Measurements from ENCODE around the gene CRIM1. TPM values are rescaled to one million over a fixed set of nuclear protein-coding genes. Genes with fewer than 3 reads are reported as not detected.

Gene CRIM1
- total and polyA plus RNA-seq, 2 experiments from 2014 or later = 76.4 to 485 TPM

- peaks cover 61% of the 10 kb centered on the region for H3K36me3 ChIP-seq (ENCODE audit: low read depth)
- no peak for DNase-seq
Measured at GRCh38 chr2:36574560-36574959, 219.0 kb downstream of the CRIM1 start.

GRCh38 chr2:36577884-36578283, 222.3 kb downstream of the CRIM1 start:
- H3K9me2 ChIP-seq (ENCODE audit: insufficient read depth) = no peaks in the 10 kb centered on the region
- H3K4me2 ChIP-seq (ENCODE audit: unreplicated experiment) = no peak overlapping the region
- H3K4me3 ChIP-seq = no peak overlapping the region
- whole genome bisulfite sequencing, 2 experiments (ENCODE audit: low coverage in 1 of 2, low lambda C conversion rate in 2 of 2, missing lambda C conversion rate in 2 of 2) = 97 to 99% methylated on average over 2 of the region's 2 CpGs
- no peak overlapping the region for H2AFZ ChIP-seq
- H4K20me1 ChIP-seq (ENCODE audit: insufficient read depth) = no peaks in the 10 kb centered on the region
- H3F3A ChIP-seq (ENCODE audit: insufficient read depth) = peaks cover 11% of the 10 kb centered on the region; the same call in 1 of the 2 replicates
- H3K9ac ChIP-seq = no peak overlapping the region
- no peak for DNase-seq
- no peaks in the 10 kb centered on the region for H3K27me3 ChIP-seq (replicated peaks; ENCODE audit: insufficient read depth)
- H3K79me2 ChIP-seq (ENCODE audit: insufficient read depth) = peaks cover 97% of the 10 kb centered on the region
- H3K36me3 ChIP-seq (ENCODE audit: low read depth) = peaks cover 84% of the 10 kb centered on the region
- no peak for TF ChIP-seq EZH2phosphoT487 (IDR thresholded peaks at IDR 0.05; ENCODE audit: insufficient read depth, low read depth)
- no peak overlapping the region for H3K27ac ChIP-seq
- no peaks in the 10 kb centered on the region for H3K4me1 ChIP-seq (ENCODE audit: insufficient read depth)
- in situ Hi-C loops (cut with MboI) = no loop called here
- H3K9me3 ChIP-seq (ENCODE audit: low read depth) = no peaks in the 10 kb centered on the region

More at GRCh38 chr2:36574560-36574959, 219.0 kb downstream of the CRIM1 start:
- H3K27ac ChIP-seq = no peak overlapping the region
- in situ Hi-C loops (cut with MboI) = loop anchor here (25.0 kb wide), 1 partner anchor 213 kb away; no protein-coding TSS in a partner anchor
- no peaks in the 10 kb centered on the region for H3K9me2 ChIP-seq (ENCODE audit: insufficient read depth)
- no peak overlapping the region for H2AFZ ChIP-seq
- WGBS, 2 experiments (ENCODE audit: low coverage in 1 of 2, low lambda C conversion rate in 2 of 2, missing lambda C conversion rate in 2 of 2) = 75 to 77% methylated on average over 2 of the region's 2 CpGs
- H3K9me3 ChIP-seq (ENCODE audit: low read depth) = no peaks in the 10 kb centered on the region
- peaks cover 97% of the 10 kb centered on the region for H3K79me2 ChIP-seq (ENCODE audit: insufficient read depth)
- no peak overlapping the region for H3K9ac ChIP-seq
- peaks cover 27% of the 10 kb centered on the region for H3F3A ChIP-seq (ENCODE audit: insufficient read depth)
- no peak overlapping the region for H3K4me2 ChIP-seq (ENCODE audit: unreplicated experiment)
- H4K20me1 ChIP-seq (ENCODE audit: insufficient read depth) = no peaks in the 10 kb centered on the region
- peaks cover 16% of the 10 kb centered on the region for H3K4me1 ChIP-seq (ENCODE audit: insufficient read depth)
- no peak overlapping the region for H3K4me3 ChIP-seq
- TF ChIP-seq EZH2 (IDR thresholded peaks at IDR 0.05; ENCODE audit: insufficient read depth, poor library complexity, severe bottlenecking) (no peak), EZH2phosphoT487 (IDR thresholded peaks at IDR 0.05; ENCODE audit: insufficient read depth, low read depth) (no peak)
- no peaks in the 10 kb centered on the region for H3K27me3 ChIP-seq (replicated peaks; ENCODE audit: insufficient read depth)

- Histone ChIP-seq H3K9ac (no peak overlapping the region), H3K36me3 (ENCODE audit: low read depth) (peaks cover 83% of the 10 kb centered on the region), H3K4me3 (no peak overlapping the region), H3K9me2 (ENCODE audit: insufficient read depth) (no peaks in the 10 kb centered on the region), H4K20me1 (ENCODE audit: insufficient read depth) (no peaks in the 10 kb centered on the region), H2AFZ (no peak overlapping the region), H3K27me3 (replicated peaks; ENCODE audit: insufficient read depth) (no peaks in the 10 kb centered on the region), H3K27ac (no peak overlapping the region), H3F3A (ENCODE audit: insufficient read depth) (peaks cover 4% of the 10 kb centered on the region; the same call in 1 of the 2 replicates), H3K9me3 (ENCODE audit: low read depth) (no peaks in the 10 kb centered on the region), H3K79me2 (ENCODE audit: insufficient read depth) (peaks cover 97% of the 10 kb centered on the region), H3K4me1 (ENCODE audit: insufficient read depth) (no peaks in the 10 kb centered on the region), H3K4me2 (ENCODE audit: unreplicated experiment) (no peak overlapping the region)
- in situ Hi-C loops (cut with MboI) = no loop called here
- TF ChIP-seq EZH2phosphoT487 (IDR thresholded peaks at IDR 0.05; ENCODE audit: insufficient read depth, low read depth) = no peak
- TF ChIP-seq EZH2 (IDR thresholded peaks at IDR 0.05; ENCODE audit: insufficient read depth, poor library complexity, severe bottlenecking) = no peak
- 97 to 99% methylated on average over 10 of the region's 10 CpGs for WGBS, 2 experiments (ENCODE audit: low coverage in 1 of 2, low lambda C conversion rate in 2 of 2, missing lambda C conversion rate in 2 of 2)
- DNase-seq = no peak
Measured at GRCh38 chr2:36578343-36579296, 223.0 kb downstream of the CRIM1 start.

GRCh38 chr2:36579297-36579664, 223.7 kb downstream of the CRIM1 start:
- Histone ChIP-seq H3K9me3 (ENCODE audit: low read depth) (no peaks in the 10 kb centered on the region), H3K79me2 (ENCODE audit: insufficient read depth) (peaks cover 97% of the 10 kb centered on the region), H2AFZ (no peak overlapping the region), H3K27me3 (replicated peaks; ENCODE audit: insufficient read depth) (no peaks in the 10 kb centered on the region), H3K27ac (no peak overlapping the region), H4K20me1 (ENCODE audit: insufficient read depth) (no peaks in the 10 kb centered on the region), H3K36me3 (ENCODE audit: low read depth) (peaks cover 77% of the 10 kb centered on the region), H3K9me2 (ENCODE audit: insufficient read depth) (no peaks in the 10 kb centered on the region), H3F3A (ENCODE audit: insufficient read depth) (peaks cover 3% of the 10 kb centered on the region; the same call in 1 of the 2 replicates), H3K9ac (no peak overlapping the region), H3K4me1 (ENCODE audit: insufficient read depth) (no peaks in the 10 kb centered on the region), H3K4me3 (no peak overlapping the region), H3K4me2 (ENCODE audit: unreplicated experiment) (no peak overlapping the region)
- in situ Hi-C loops (cut with MboI) = no loop called here
- TF ChIP-seq EZH2phosphoT487 (IDR thresholded peaks at IDR 0.05; ENCODE audit: insufficient read depth, low read depth) = no peak
- no peak for TF ChIP-seq EZH2 (IDR thresholded peaks at IDR 0.05; ENCODE audit: insufficient read depth, poor library complexity, severe bottlenecking)
- no peak for DNase-seq

Data from GM23248 (cell line).